Effector memory CD4-positive, alpha-beta T cell (primary cell): ENCODE measurements around the gene TGFB2.

Source experiments
- DNase-seq, 3 donors: peaks; one replicate each; pipeline ENCODE4 v3.0.0-alpha.2; 2020
- H3K27ac ChIP-seq: 2 replicates; pipeline ENCODE4 v1.7.0; 2013; ENCODE audit warnings: mild to moderate bottlenecking, low read length, moderate library complexity; ENCODE audit not compliant: insufficient read depth, poor library complexity, severe bottlenecking
- H3K27me3 ChIP-seq: replicated peaks from 2 replicates; pipeline ENCODE4 v1.7.0; 2013; ENCODE audit warnings: mild to moderate bottlenecking, low read length; ENCODE audit not compliant: insufficient read depth, control insufficient read depth, poor library complexity, severe bottlenecking
- H3K36me3 ChIP-seq: 2 replicates; pipeline ENCODE4 v1.7.0; 2013; ENCODE audit warnings: mild to moderate bottlenecking, low read length, moderate library complexity; ENCODE audit not compliant: control insufficient read depth, insufficient read depth
- H3K4me1 ChIP-seq: 2 replicates; pipeline ENCODE4 v1.7.0; 2013; ENCODE audit warnings: low read length, mild to moderate bottlenecking; ENCODE audit not compliant: control insufficient read depth, insufficient read depth, poor library complexity, severe bottlenecking
- H3K4me3 ChIP-seq: 2 replicates; pipeline ENCODE4 v1.7.0; 2013; ENCODE audit warnings: low read length, low read depth, mild to moderate bottlenecking; ENCODE audit not compliant: insufficient read depth, poor library complexity, severe bottlenecking
- H3K9me3 ChIP-seq: 2 replicates; pipeline ENCODE4 v1.7.0; 2013; ENCODE audit warnings: mild to moderate bottlenecking, low read length, moderate library complexity; ENCODE audit not compliant: control insufficient read depth

TGFB2 gene

DNA sequence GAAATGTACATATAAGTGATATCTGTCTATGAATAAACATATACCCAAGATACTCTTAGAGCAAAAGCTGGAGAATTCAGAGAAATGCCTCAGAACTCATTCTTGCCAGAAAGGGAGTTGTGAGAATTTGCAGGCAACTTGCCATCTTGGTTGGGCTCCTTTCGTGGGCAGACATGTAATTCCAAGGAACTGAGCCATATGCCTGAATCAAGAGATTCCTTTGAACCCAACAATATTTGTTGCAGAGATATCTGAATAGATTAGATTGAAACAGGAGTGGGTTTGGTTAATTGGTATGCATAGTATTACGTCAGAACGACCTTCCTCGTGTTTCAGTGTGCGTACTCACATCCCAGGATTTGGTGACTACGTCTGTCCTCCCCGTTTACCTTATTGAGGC is 67.0 kb downstream of the TGFB2 start:
- H3K4me3 ChIP-seq, result no peak overlapping the region
- no peaks in the 10 kb centered on the region for H3K27me3 ChIP-seq
- H3K4me1 ChIP-seq, result no peaks in the 10 kb centered on the region
- H3K27ac ChIP-seq, result no peak overlapping the region
- no peaks in the 10 kb centered on the region for H3K9me3 ChIP-seq
- DNase-seq, result no peak
- no peaks in the 10 kb centered on the region for H3K36me3 ChIP-seq

GRCh38 chr1:218413179-218413578 is 68.0 kb downstream of the TGFB2 start:
- Histone ChIP-seq H3K36me3 (no peaks in the 10 kb centered on the region), H3K9me3 (no peaks in the 10 kb centered on the region), H3K4me1 (no peaks in the 10 kb centered on the region), H3K4me3 (no peak overlapping the region), H3K27me3 (no peaks in the 10 kb centered on the region), H3K27ac (no peak overlapping the region)
- no peak for DNase-seq

DNA sequence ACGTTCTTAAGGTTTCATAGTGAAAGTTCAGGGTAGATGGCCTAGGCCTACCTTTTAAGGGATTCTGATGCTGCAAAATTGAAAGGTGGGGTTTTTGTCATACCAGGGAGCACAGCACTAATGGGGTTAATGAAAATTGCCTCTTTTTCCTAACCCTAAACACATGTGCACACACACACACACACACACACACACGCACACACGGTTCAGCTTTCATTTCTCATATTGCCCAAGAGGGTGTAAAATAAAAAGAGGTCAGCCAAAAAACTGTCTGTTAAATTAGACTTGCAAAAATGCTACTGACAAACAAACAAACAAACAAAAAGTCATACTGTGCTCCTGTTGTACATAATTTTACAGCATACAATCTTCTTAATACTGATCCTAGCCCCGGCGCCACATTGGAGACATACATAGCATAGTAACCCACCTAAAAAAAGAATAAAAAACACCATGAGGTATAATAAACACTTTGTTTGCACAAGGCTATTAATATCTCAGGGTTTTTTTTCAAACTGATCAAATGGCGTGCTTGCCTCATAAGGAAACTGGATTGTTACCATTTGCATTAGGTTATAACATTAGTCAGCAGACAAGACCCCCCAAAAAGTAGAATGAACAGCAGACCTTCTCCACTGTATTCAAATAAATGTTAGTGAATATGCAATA is 69.1 kb downstream of the TGFB2 start:
- H3K4me1 ChIP-seq, result no peaks in the 10 kb centered on the region
- no peak for DNase-seq
- no peaks in the 10 kb centered on the region for H3K36me3 ChIP-seq
- no peak overlapping the region for H3K4me3 ChIP-seq
- no peak overlapping the region for H3K27ac ChIP-seq
- H3K9me3 ChIP-seq, result no peaks in the 10 kb centered on the region
- H3K27me3 ChIP-seq, result no peaks in the 10 kb centered on the region

GRCh38 chr1:218415726-218416125 is 70.6 kb downstream of the TGFB2 start:
- Histone ChIP-seq H3K4me1 (no peaks in the 10 kb centered on the region), H3K36me3 (no peaks in the 10 kb centered on the region), H3K9me3 (no peaks in the 10 kb centered on the region), H3K4me3 (no peak overlapping the region), H3K27ac (no peak overlapping the region), H3K27me3 (no peaks in the 10 kb centered on the region)
- DNase-seq, result no peak

GRCh38 chr1:218421531-218421930 is 76.4 kb downstream of the TGFB2 start:
- no peak for DNase-seq
- H3K4me1 ChIP-seq, result no peaks in the 10 kb centered on the region
- H3K27me3 ChIP-seq, result no peaks in the 10 kb centered on the region
- no peak overlapping the region for H3K4me3 ChIP-seq
- H3K9me3 ChIP-seq, result no peaks in the 10 kb centered on the region
- no peaks in the 10 kb centered on the region for H3K36me3 ChIP-seq
- no peak overlapping the region for H3K27ac ChIP-seq

DNA sequence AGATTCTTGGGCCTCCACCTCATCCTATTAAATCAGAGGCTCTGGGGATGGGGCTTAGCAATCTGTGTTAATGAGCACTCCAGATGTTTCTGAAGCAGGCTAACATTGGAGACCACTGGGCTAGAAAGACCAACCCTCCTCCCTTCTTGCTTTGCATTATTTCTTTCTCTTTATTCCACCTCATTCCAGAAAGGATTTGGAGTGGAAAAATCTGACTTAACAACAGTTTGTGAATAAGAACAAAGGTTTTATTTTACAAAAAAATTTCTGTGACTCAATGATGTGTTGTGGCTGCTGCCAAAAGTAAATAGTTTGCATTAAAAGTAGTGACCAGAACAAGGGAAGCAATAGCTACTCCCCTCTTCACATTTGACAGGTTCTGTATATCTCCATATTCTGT is 79.4 kb downstream of the TGFB2 start:
- Histone ChIP-seq H3K4me1 (no peaks in the 10 kb centered on the region), H3K4me3 (no peak overlapping the region), H3K27ac (no peak overlapping the region), H3K27me3 (no peaks in the 10 kb centered on the region), H3K36me3 (no peaks in the 10 kb centered on the region), H3K9me3 (no peaks in the 10 kb centered on the region)
- no peak for DNase-seq

- Histone ChIP-seq H3K9me3 (no peaks in the 10 kb centered on the region), H3K4me3 (no peak overlapping the region), H3K27me3 (no peaks in the 10 kb centered on the region), H3K4me1 (no peaks in the 10 kb centered on the region), H3K36me3 (no peaks in the 10 kb centered on the region), H3K27ac (no peak overlapping the region)
- no peak for DNase-seq
Observed at GRCh38 chr1:218425647-218426342, 80.7 kb downstream of the TGFB2 start.

DNA sequence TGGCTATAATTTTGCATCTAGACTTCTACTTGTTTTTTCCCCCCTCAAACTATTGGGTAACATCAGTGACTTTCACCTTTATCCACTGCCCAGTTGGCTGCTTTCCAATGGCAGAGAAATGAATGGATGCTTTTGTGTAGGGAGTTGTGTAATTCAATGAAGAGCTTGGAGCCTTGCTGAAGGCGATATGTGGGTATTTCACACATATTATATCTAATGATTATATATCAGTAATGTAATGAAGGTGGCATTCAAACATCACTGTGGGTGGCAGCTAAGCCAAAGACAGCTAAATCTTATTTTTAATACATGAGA is 81.2 kb downstream of the TGFB2 start:
- no peak overlapping the region for H3K4me3 ChIP-seq
- no peaks in the 10 kb centered on the region for H3K9me3 ChIP-seq
- H3K36me3 ChIP-seq, result no peaks in the 10 kb centered on the region
- DNase-seq, result no peak
- no peaks in the 10 kb centered on the region for H3K4me1 ChIP-seq
- H3K27ac ChIP-seq, result no peak overlapping the region
- no peaks in the 10 kb centered on the region for H3K27me3 ChIP-seq

- no peaks in the 10 kb centered on the region for H3K36me3 ChIP-seq
- H3K4me3 ChIP-seq, result no peak overlapping the region
- no peaks in the 10 kb centered on the region for H3K4me1 ChIP-seq
- no peaks in the 10 kb centered on the region for H3K27me3 ChIP-seq
- no peak overlapping the region for H3K27ac ChIP-seq
- DNase-seq, result no peak
- no peaks in the 10 kb centered on the region for H3K9me3 ChIP-seq
Observed at GRCh38 chr1:218429301-218429700, 84.2 kb downstream of the TGFB2 start.

GRCh38 chr1:218430346-218430745 is 85.2 kb downstream of the TGFB2 start:
- Histone ChIP-seq H3K27ac (no peak overlapping the region), H3K36me3 (no peaks in the 10 kb centered on the region), H3K4me3 (no peak overlapping the region), H3K9me3 (no peaks in the 10 kb centered on the region), H3K27me3 (no peaks in the 10 kb centered on the region), H3K4me1 (no peaks in the 10 kb centered on the region)
- DNase-seq, result no peak
